WI38 (cell line): ENCODE results near the gene XIRP1.
"Not testable (repeated sequence)": the region's sequence is repeated elsewhere in the genome, so short reads cannot be mapped to it uniquely, and the experiment has no call there.

Experiments used
- H3K4me3 ChIP-seq: 2 replicates; pipeline ENCODE4 v1.5.1; 2011; ENCODE audit warnings: low read depth, mild to moderate bottlenecking, control low read depth, low read length
- TF ChIP-seq, protein P1 (sequence below): IDR thresholded peaks from 2 replicates; pipeline ENCODE4 v1.5.1; 2012; ENCODE audit warnings: low read depth, mild to moderate bottlenecking, control low read depth, low read length

Gene XIRP1

DNA sequence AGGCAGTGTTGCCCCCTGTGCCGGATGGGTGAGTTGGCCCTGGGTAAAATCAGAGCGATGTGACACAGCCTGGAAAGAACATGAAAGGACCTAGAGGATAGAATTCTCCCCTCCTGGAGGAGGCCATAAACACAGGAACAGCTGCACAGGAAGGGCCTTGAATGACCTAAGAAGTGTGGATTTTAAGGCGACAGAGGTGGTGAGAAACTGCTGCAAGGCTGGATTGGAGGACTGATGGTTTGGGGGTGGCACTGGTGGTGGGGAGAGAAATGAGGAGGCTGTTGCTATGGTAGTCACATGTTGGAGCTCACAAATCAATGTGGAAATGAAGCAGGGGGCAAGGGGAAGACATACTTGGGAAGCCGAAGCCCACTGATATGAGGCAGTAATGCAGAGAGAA lies 13.8 kb downstream of the XIRP1 start:
- H3K4me3 ChIP-seq: peak overlapping the region; percentile 53
- TF ChIP-seq, protein P1, sequence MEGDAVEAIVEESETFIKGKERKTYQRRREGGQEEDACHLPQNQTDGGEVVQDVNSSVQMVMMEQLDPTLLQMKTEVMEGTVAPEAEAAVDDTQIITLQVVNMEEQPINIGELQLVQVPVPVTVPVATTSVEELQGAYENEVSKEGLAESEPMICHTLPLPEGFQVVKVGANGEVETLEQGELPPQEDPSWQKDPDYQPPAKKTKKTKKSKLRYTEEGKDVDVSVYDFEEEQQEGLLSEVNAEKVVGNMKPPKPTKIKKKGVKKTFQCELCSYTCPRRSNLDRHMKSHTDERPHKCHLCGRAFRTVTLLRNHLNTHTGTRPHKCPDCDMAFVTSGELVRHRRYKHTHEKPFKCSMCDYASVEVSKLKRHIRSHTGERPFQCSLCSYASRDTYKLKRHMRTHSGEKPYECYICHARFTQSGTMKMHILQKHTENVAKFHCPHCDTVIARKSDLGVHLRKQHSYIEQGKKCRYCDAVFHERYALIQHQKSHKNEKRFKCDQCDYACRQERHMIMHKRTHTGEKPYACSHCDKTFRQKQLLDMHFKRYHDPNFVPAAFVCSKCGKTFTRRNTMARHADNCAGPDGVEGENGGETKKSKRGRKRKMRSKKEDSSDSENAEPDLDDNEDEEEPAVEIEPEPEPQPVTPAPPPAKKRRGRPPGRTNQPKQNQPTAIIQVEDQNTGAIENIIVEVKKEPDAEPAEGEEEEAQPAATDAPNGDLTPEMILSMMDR: no peak

DNA sequence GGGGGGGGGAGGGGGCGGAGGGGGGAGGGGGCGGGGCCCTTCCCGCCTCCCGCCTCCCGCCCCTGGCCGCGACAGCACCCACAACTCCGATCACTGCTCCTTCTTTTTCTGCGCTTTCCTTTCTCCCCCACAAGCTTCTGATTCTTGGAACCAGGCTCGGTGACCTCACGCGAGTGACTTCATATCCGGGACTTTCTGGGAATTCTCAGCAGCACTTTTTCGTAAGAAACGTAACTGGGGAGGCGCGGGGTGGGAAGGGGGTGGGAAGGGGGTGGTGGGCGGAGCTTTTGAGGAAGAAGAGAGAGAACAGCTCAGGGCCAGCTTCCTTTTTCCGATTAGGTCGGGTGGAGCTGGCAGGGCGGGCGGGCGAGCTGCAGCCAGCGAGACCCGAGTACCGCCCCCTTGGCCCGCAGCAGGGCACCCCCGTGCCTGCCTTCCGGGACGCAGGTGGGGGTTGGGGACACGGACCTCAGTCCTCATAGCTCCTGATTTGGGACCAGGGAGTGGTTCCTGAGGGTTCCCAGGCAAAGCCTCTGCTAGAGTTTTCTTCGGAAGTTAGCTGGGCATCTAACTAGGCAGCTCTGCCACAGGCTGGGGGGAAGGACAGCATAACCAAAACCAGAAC lies 14.6 kb downstream of the XIRP1 start:
- peak overlapping the region; percentile 53 for H3K4me3 ChIP-seq
- TF ChIP-seq, protein P1: no peak

DNA sequence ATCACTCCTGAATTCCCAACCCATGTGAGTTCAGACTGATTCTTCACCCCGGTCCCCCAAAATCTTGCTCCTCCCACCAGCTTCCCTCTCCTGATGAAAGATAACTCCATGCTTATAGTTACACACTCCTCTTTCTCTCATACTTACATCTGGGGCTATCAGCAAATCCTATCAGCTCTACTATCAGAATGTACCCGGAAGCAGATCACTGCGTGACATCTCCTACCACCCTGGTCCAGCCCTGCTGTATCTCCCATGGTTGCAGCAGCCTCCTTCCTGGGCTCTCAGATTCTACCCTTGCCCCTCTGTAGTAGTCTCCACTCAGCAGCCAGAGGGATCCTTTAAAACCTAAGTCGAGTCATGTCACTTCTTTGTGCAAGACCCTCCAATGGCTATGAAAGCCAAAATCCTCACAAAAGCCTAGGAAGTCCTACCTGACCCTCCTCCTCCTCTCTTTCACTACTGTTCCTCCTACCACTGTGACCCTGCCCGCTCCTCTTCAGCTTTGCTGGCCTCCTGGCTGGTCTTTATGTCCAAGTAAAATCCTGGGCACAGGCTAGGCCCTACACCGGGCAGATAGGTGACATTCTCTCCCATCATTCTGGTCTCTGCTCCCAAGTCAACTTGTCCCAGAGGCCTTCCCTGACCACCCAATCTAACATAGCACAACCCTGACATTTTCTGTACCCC lies 16.2 kb downstream of the XIRP1 start:
- H3K4me3 ChIP-seq: no peak overlapping the region
- TF ChIP-seq, protein P1: no peak

DNA sequence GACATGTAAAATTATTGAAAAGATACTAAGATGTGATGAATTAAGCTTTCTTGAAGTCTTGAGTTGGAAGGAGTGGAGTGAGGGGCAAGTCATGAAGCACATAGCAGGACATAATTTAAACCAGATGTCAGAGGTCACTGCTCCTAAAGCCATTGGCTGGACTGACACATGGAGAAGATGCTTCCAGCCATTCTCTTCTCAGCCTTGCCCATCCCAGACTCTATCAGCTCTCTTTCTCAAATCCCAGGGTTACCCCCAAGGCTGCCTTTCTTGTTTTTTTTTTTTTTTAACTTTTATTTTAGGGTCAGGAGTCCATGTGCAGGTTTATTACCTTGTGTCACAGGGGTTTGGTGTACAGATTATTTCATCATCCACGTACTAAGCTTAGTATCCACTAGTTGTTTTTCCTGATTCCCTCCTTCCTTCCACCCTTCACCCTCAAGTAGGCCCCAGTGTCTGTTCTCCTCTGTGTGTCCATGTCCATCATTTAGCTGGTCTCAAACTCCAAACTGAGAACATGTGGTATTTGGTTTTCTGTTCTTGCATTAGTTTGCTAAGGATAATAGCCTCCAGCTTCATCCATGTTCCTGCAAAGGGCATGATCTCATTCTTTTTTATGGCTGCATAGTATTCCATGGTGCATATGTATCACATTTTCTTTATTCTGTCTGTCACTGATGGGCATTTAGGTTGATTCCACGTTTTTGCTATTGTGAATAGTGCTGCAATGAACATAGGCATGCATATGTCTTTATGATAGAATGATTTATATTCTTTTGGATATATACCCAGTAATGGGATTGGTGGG lies 18.9 kb downstream of the XIRP1 start:
- TF ChIP-seq, protein P1: no peak
- H3K4me3 ChIP-seq: no peak overlapping the region

DNA sequence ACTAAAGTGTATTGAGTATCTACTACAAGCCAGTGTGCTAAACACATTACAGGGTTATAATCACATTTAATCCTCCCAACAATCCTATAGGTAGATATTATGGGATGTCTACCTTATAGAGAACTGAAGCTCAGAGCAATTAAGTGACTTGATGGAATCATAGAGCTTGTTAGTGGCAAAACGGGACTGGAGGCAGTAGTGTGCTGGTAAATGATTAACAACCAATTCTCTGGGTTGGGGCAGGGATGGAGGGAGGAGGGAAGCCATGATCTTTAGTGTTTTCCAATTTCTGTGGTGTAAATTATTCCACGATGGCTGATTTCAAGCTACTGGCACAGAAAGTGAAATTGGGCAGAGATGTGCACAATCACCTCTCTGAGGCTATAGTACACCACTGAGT lies 20.5 kb downstream of the XIRP1 start:
- H3K4me3 ChIP-seq: no peak overlapping the region
- TF ChIP-seq, protein P1: no peak

- H3K4me3 ChIP-seq: not testable (repeated sequence)
Observed at GRCh38 chr3:39170877-39171276, 21.5 kb downstream of the XIRP1 start.

- no peak overlapping the region for H3K4me3 ChIP-seq
- TF ChIP-seq, protein P1: no peak
Observed at GRCh38 chr3:39170461-39170860, 21.9 kb downstream of the XIRP1 start.
